HG02885 (cell line): Measurements from ENCODE around the gene TMOD4.

ENCODE experiments used
- ATAC-seq: cut with Tn5 transposase; IDR thresholded peaks from one replicate; pipeline ENCODE4 v1.9.1; 2021; ENCODE audit warnings: mild to moderate bottlenecking; ENCODE audit not compliant: unreplicated experiment, poor library complexity

The TMOD4 gene

GRCh38 chr1:151144474-151145303, 31.1 kb downstream of the TMOD4 start:
- no peak for ATAC-seq

GRCh38 chr1:151143986-151144385, 31.8 kb downstream of the TMOD4 start:
- no peak for ATAC-seq

- no peak for ATAC-seq
These were observed 32.7 kb downstream of the TMOD4 start for GRCh38 chr1:151143057-151143435.

GRCh38 chr1:151142411-151143056, 33.2 kb downstream of the TMOD4 start:
- no peak for ATAC-seq

- ATAC-seq = no peak
These were observed 38.0 kb downstream of the TMOD4 start for GRCh38 chr1:151137789-151138188.

- no peak for ATAC-seq
These were observed 40.1 kb downstream of the TMOD4 start for GRCh38 chr1:151135433-151136385.

GRCh38 chr1:151134991-151135390, 40.8 kb downstream of the TMOD4 start:
- no peak for ATAC-seq

- no peak for ATAC-seq
These were observed 41.4 kb downstream of the TMOD4 start for GRCh38 chr1:151134396-151134795.

GRCh38 chr1:151133018-151133806, 42.6 kb downstream of the TMOD4 start:
- no peak for ATAC-seq

- no peak for ATAC-seq
These were observed 43.3 kb downstream of the TMOD4 start for GRCh38 chr1:151132335-151133017.

GRCh38 chr1:151131701-151132334, 44.0 kb downstream of the TMOD4 start:
- no peak for ATAC-seq

- no peak for ATAC-seq
These were observed 44.7 kb downstream of the TMOD4 start for GRCh38 chr1:151130987-151131586.

- ATAC-seq = no peak
These were observed 47.0 kb downstream of the TMOD4 start for GRCh38 chr1:151128800-151129199.

GRCh38 chr1:151124763-151125403, 50.9 kb downstream of the TMOD4 start:
- no peak for ATAC-seq
